Measurements from ENCODE around the gene ZNF70.

Gene ZNF70

GRCh38 chr22:23698094-23698493 is 52.8 kb downstream of the ZNF70 start:
- H3K27ac ChIP-seq (ENCODE audit: low read depth, low read length): no peak overlapping the region
- no peaks in the 10 kb centered on the region for H3K27me3 ChIP-seq (ENCODE audit: control insufficient read depth, insufficient read depth, low read length)
- H3K9me3 ChIP-seq (ENCODE audit: control insufficient read depth, insufficient read depth, low read depth, low read length): no peaks in the 10 kb centered on the region
- H3K36me3 ChIP-seq (ENCODE audit: control insufficient read depth, insufficient read depth, low read length): peaks cover 66% of the 10 kb centered on the region
- no peak overlapping the region for H3K4me3 ChIP-seq (ENCODE audit: low read depth, low read length)
- H3K9ac ChIP-seq (ENCODE audit: low read length): no peak overlapping the region
- no peaks in the 10 kb centered on the region for H3K4me1 ChIP-seq (ENCODE audit: control insufficient read depth, insufficient read depth, low read length)

GRCh38 chr22:23697031-23697970 is 53.6 kb downstream of the ZNF70 start:
- no peak overlapping the region for H3K9ac ChIP-seq (ENCODE audit: low read length)

GRCh38 chr22:23696326-23696851 is 54.5 kb downstream of the ZNF70 start:
- Histone ChIP-seq H3K36me3 (ENCODE audit: control insufficient read depth, insufficient read depth, low read length) (peaks cover 61% of the 10 kb centered on the region), H3K27ac (ENCODE audit: low read depth, low read length) (no peak overlapping the region), H3K9me3 (ENCODE audit: control insufficient read depth, insufficient read depth, low read depth, low read length) (no peaks in the 10 kb centered on the region), H3K4me3 (ENCODE audit: low read depth, low read length) (no peak overlapping the region), H3K4me1 (ENCODE audit: control insufficient read depth, insufficient read depth, low read length) (no peaks in the 10 kb centered on the region), H3K9ac (ENCODE audit: low read length) (no peak overlapping the region), H3K27me3 (ENCODE audit: control insufficient read depth, insufficient read depth, low read length) (no peaks in the 10 kb centered on the region)

More at GRCh38 chr22:23697031-23697970, 53.6 kb downstream of the ZNF70 start:
- Histone ChIP-seq H3K36me3 (ENCODE audit: control insufficient read depth, insufficient read depth, low read length) (peaks cover 67% of the 10 kb centered on the region), H3K4me1 (ENCODE audit: control insufficient read depth, insufficient read depth, low read length) (no peaks in the 10 kb centered on the region), H3K4me3 (ENCODE audit: low read depth, low read length) (no peak overlapping the region), H3K27ac (ENCODE audit: low read depth, low read length) (no peak overlapping the region), H3K27me3 (ENCODE audit: control insufficient read depth, insufficient read depth, low read length) (no peaks in the 10 kb centered on the region), H3K9me3 (ENCODE audit: control insufficient read depth, insufficient read depth, low read depth, low read length) (no peaks in the 10 kb centered on the region)

- no peak overlapping the region for H3K9ac ChIP-seq (ENCODE audit: low read length)
- H3K4me1 ChIP-seq (ENCODE audit: control insufficient read depth, insufficient read depth, low read length): no peaks in the 10 kb centered on the region
- H3K36me3 ChIP-seq (ENCODE audit: control insufficient read depth, insufficient read depth, low read length): peaks cover 54% of the 10 kb centered on the region
- H3K9me3 ChIP-seq (ENCODE audit: control insufficient read depth, insufficient read depth, low read depth, low read length): no peaks in the 10 kb centered on the region
- H3K27ac ChIP-seq (ENCODE audit: low read depth, low read length): no peak overlapping the region
- H3K27me3 ChIP-seq (ENCODE audit: control insufficient read depth, insufficient read depth, low read length): no peaks in the 10 kb centered on the region
- no peak overlapping the region for H3K4me3 ChIP-seq (ENCODE audit: low read depth, low read length)
Measured at GRCh38 chr22:23695571-23696325, 55.2 kb downstream of the ZNF70 start.

GRCh38 chr22:23695141-23695540 is 55.8 kb downstream of the ZNF70 start:
- H3K27ac ChIP-seq (ENCODE audit: low read depth, low read length): no peak overlapping the region
- no peak overlapping the region for H3K4me3 ChIP-seq (ENCODE audit: low read depth, low read length)
- no peak overlapping the region for H3K9ac ChIP-seq (ENCODE audit: low read length)
- H3K27me3 ChIP-seq (ENCODE audit: control insufficient read depth, insufficient read depth, low read length): no peaks in the 10 kb centered on the region
- H3K36me3 ChIP-seq (ENCODE audit: control insufficient read depth, insufficient read depth, low read length): peaks cover 54% of the 10 kb centered on the region
- H3K9me3 ChIP-seq (ENCODE audit: control insufficient read depth, insufficient read depth, low read depth, low read length): no peaks in the 10 kb centered on the region
- H3K4me1 ChIP-seq (ENCODE audit: control insufficient read depth, insufficient read depth, low read length): no peaks in the 10 kb centered on the region

GRCh38 chr22:23693979-23694680 is 56.8 kb downstream of the ZNF70 start:
- Histone ChIP-seq H3K9ac (ENCODE audit: low read length) (no peak overlapping the region), H3K4me3 (ENCODE audit: low read depth, low read length) (no peak overlapping the region), H3K9me3 (ENCODE audit: control insufficient read depth, insufficient read depth, low read depth, low read length) (no peaks in the 10 kb centered on the region), H3K4me1 (ENCODE audit: control insufficient read depth, insufficient read depth, low read length) (no peaks in the 10 kb centered on the region), H3K36me3 (ENCODE audit: control insufficient read depth, insufficient read depth, low read length) (peaks cover 52% of the 10 kb centered on the region), H3K27me3 (ENCODE audit: control insufficient read depth, insufficient read depth, low read length) (no peaks in the 10 kb centered on the region), H3K27ac (ENCODE audit: low read depth, low read length) (no peak overlapping the region)

- Histone ChIP-seq H3K4me1 (ENCODE audit: control insufficient read depth, insufficient read depth, low read length) (no peaks in the 10 kb centered on the region), H3K36me3 (ENCODE audit: control insufficient read depth, insufficient read depth, low read length) (peaks cover 48% of the 10 kb centered on the region), H3K4me3 (ENCODE audit: low read depth, low read length) (no peak overlapping the region), H3K9ac (ENCODE audit: low read length) (no peak overlapping the region), H3K27ac (ENCODE audit: low read depth, low read length) (no peak overlapping the region), H3K9me3 (ENCODE audit: control insufficient read depth, insufficient read depth, low read depth, low read length) (no peaks in the 10 kb centered on the region), H3K27me3 (ENCODE audit: control insufficient read depth, insufficient read depth, low read length) (no peaks in the 10 kb centered on the region)
Measured at GRCh38 chr22:23692598-23693291, 58.2 kb downstream of the ZNF70 start.

GRCh38 chr22:23691748-23692423 is 59.0 kb downstream of the ZNF70 start:
- Histone ChIP-seq H3K4me1 (ENCODE audit: control insufficient read depth, insufficient read depth, low read length) (no peaks in the 10 kb centered on the region), H3K9ac (ENCODE audit: low read length) (no peak overlapping the region), H3K27ac (ENCODE audit: low read depth, low read length) (no peak overlapping the region), H3K9me3 (ENCODE audit: control insufficient read depth, insufficient read depth, low read depth, low read length) (no peaks in the 10 kb centered on the region), H3K4me3 (ENCODE audit: low read depth, low read length) (no peak overlapping the region), H3K27me3 (ENCODE audit: control insufficient read depth, insufficient read depth, low read length) (no peaks in the 10 kb centered on the region), H3K36me3 (ENCODE audit: control insufficient read depth, insufficient read depth, low read length) (peaks cover 45% of the 10 kb centered on the region)

- Histone ChIP-seq H3K9ac (ENCODE audit: low read length) (no peak within 1 kb of the TSS), H3K27ac (ENCODE audit: low read depth, low read length) (no peak within 1 kb of the TSS), H3K9me3 (ENCODE audit: control insufficient read depth, insufficient read depth, low read depth, low read length) (no peaks in the 10 kb centered on the region)
Measured at GRCh38 chr22:23690713-23691112, 60.2 kb downstream of the ZNF70 start, which contains the start of gene RGL4. Gene RGL4, plus strand, starts transcription at chr22:23691013. Its CDS starts 1,018 bp downstream, at chr22:23692031.

GRCh38 chr22:23689414-23689813 is 61.5 kb downstream of the ZNF70 start:
- Histone ChIP-seq H3K4me3 (ENCODE audit: low read depth, low read length) (no peak overlapping the region), H3K27ac (ENCODE audit: low read depth, low read length) (no peak overlapping the region), H3K27me3 (ENCODE audit: control insufficient read depth, insufficient read depth, low read length) (no peaks in the 10 kb centered on the region), H3K9ac (ENCODE audit: low read length) (no peak overlapping the region), H3K9me3 (ENCODE audit: control insufficient read depth, insufficient read depth, low read depth, low read length) (no peaks in the 10 kb centered on the region), H3K36me3 (ENCODE audit: control insufficient read depth, insufficient read depth, low read length) (peaks cover 33% of the 10 kb centered on the region), H3K4me1 (ENCODE audit: control insufficient read depth, insufficient read depth, low read length) (no peaks in the 10 kb centered on the region)

More at GRCh38 chr22:23690713-23691112, 60.2 kb downstream of the ZNF70 start, which contains the start of gene RGL4:
- Histone ChIP-seq H3K27me3 (ENCODE audit: control insufficient read depth, insufficient read depth, low read length) (no peaks in the 10 kb centered on the region), H3K36me3 (ENCODE audit: control insufficient read depth, insufficient read depth, low read length) (peaks cover 45% of the 10 kb centered on the region), H3K4me1 (ENCODE audit: control insufficient read depth, insufficient read depth, low read length) (no peaks in the 10 kb centered on the region), H3K4me3 (ENCODE audit: low read depth, low read length) (no peak within 1 kb of the TSS)
